Motor neuron (in vitro differentiated cells): ENCODE measurements around the gene KIR2DL1. TPM values are rescaled to one million over a fixed set of nuclear protein-coding genes. Genes with fewer than 3 reads are reported as not detected.
"Not testable (repeated sequence)": the region's sequence is repeated elsewhere in the genome, so short reads cannot be mapped to it uniquely, and the experiment has no call there.

Source experiments
- ATAC-seq, 8 experiments: fragments of 200-7000 bp; cut with Tn5 transposase; replicated peaks in 6 of 8; 2 replicates each; pipeline ENCODE4 v1.8.0; 2021; ENCODE audit warnings: mild to moderate bottlenecking in 8 of 8, moderate library complexity in 8 of 8
- H3K27ac ChIP-seq, 2 donors: fragments of 250-450 bp; sonication (Bioruptor Pico); 2 replicates each; pipeline ENCODE4 v1.9.0; 2021; ENCODE audit warnings: antibody characterized with exemption in 2 of 2, mild to moderate bottlenecking in 2 of 2, moderate library complexity in 1 of 2
- H3K4me1 ChIP-seq, 2 donors: fragments of 250-450 bp; sonication (Bioruptor Pico); replicated peaks in 1 of 2; 2 replicates each; pipeline ENCODE4 v1.6.1; 2021; ENCODE audit warnings: antibody characterized with exemption in 2 of 2, mild to moderate bottlenecking in 2 of 2, moderate library complexity in 1 of 2
- H3K4me3 ChIP-seq, 5 donors: fragments of 250-450 bp; sonication (Bioruptor Pico); 2 replicates each; pipeline ENCODE4 v1.9.0; 2021; ENCODE audit warnings: antibody characterized with exemption in 5 of 5, mild to moderate bottlenecking in 5 of 5, moderate library complexity in 4 of 5
- WGBS, 10 experiments: fragments of 450-650 bp; shearing (Covaris generic); methylation state at CpG; one replicate each; pipeline ENCODE4 v1.0.0; 2022; 5-methylcytosine and 5-hydroxymethylcytosine counted together
- in situ Hi-C, 9 experiments: fragments of 400-800 bp; cut with MboI; loops; one replicate each; pipeline ENCODE4 v1.15.0; 2021; ENCODE audit warnings: low sequenced_read_pairs in 9 of 9, low pct_unique_long_range_greater_than_20kb in 2 of 9; ENCODE audit not compliant: unreplicated experiment in 9 of 9
- total RNA-seq, 8 experiments: library from RNA; unstranded; fragments of 300-600 nt; gene quantifications; 2 replicates each; pipeline versions ENCODE4 v1.2.3 to v1.2.4, GENCODE V29; 2022

KIR2DL1 gene
- total RNA-seq = under 1 TPM in 4 of 8 experiments, not detected in 4; 0.14 to 0.38 (median 0.23) TPM

GRCh38 chr19:54769646-54770045 is at the start of gene KIR2DL1:
TSS of gene KIR2DL1 (plus strand) at chr19:54769793. CDS start at chr19:54769851, 58 bp downstream.
- ATAC-seq, H3K27ac ChIP-seq, H3K4me1 ChIP-seq, in situ Hi-C loops, H3K4me3 ChIP-seq: not testable (repeated sequence)
- WGBS, 10 experiments = 40 to 90% (median 77%) methylated on average over 1 to 10 of the region's 15 CpGs; no CpG with 5 or more reads in 6 of the 10 experiments

DNA sequence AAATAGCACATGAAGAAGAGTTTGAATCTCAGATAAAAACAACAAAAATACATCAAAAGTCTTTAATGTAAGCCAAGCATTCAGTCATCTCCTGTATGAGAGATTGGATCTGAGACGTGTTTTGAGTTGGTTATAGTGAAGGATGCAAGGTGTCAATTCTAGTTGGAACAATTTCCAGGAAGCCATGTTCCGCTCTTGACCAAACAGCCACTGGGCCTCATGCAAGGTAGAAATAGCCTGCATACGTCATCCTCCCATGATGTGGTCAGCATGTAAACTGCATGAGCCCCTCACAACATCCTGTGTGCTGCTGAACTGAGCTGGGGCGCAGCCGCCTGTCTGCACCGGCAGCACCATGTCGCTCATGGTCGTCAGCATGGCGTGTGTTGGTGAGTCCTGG is 45.5 kb upstream of the KIR2DL1 start, which contains the start of gene KIR3DL3:
Gene KIR3DL3 (plus strand): TSS at position 301 of the 400 bp plus-strand sequence. CDS start 55 bp downstream, at position 356.
- H3K4me3 ChIP-seq = no peak within 1 kb of the TSS
- 0 to 100% (median 33%) methylated on average over 1 to 5 of the region's 9 CpGs; no CpG with 5 or more reads in 4 of the 10 experiments for WGBS, 10 experiments
- no peak for ATAC-seq
- in situ Hi-C loops = no loop called here
- no peak within 1 kb of the TSS for H3K27ac ChIP-seq
- H3K4me1 ChIP-seq = no peaks in the 10 kb centered on the region

DNA sequence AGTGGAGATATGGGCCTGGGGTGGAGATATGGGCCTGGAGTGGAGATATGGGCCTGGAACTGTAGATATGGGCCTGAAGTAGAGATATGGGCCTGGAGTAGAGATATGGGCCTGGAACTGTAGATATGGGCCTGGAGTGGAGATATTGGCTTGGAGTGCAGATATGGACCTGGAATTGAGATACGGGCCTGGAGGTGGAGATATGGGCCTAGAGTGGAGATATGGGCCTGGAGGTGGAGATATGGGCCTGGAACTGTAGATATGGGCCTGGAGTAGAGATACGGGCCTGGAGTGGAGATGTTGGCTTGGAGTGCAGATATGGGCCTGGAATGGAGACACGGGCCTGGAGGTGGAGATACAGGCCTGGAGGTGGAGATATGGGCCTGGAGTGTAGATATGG is 44.9 kb upstream of the KIR2DL1 start:
- in situ Hi-C loops = no loop called here
- 13 to 100% (median 25%) methylated on average over 1 to 3 of the region's 3 CpGs; no CpG with 5 or more reads in 3 of the 10 experiments for WGBS, 10 experiments
- Histone ChIP-seq H3K4me1 (no peaks in the 10 kb centered on the region), H3K4me3 (no peak overlapping the region), H3K27ac (no peak overlapping the region)
- ATAC-seq = no peak

- in situ Hi-C loops = no loop called here
- 0 to 83% (median 21%) methylated on average over 1 to 4 of the region's 7 CpGs; no CpG with 5 or more reads in 5 of the 10 experiments for WGBS, 10 experiments
- Histone ChIP-seq H3K27ac (no peak overlapping the region), H3K4me3 (no peak overlapping the region), H3K4me1 (no peaks in the 10 kb centered on the region)
- no peak for ATAC-seq
These were observed 44.3 kb upstream of the KIR2DL1 start for GRCh38 chr19:54725321-54725720.

GRCh38 chr19:54727562-54727961 is 42.0 kb upstream of the KIR2DL1 start:
- Histone ChIP-seq H3K27ac (no peak overlapping the region), H3K4me1 (no peaks in the 10 kb centered on the region), H3K4me3 (no peak overlapping the region)
- in situ Hi-C loops = no loop called here
- ATAC-seq = no peak
- WGBS, 10 experiments = 18 to 70% (median 44%) methylated on average over 1 to 5 of the region's 10 CpGs; no CpG with 5 or more reads in 4 of the 10 experiments

DNA sequence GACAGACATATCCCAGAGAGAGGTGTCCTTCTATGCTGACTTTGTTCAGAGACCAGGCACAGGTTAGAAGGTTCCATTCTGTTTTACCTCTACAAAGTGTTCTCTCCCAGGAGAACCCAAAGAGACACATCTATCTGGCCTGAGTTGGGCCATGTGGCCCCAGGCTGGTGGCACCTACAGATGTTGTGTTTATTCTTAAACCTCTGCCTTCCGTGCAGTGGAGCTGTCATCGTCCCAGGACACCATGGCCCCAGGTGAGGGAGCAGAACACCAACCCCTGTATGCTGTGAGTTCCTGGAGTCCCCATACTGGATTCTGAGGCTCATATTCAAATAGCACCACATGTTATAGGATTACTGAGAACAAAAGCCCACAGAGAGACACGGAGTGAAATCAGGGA is 41.4 kb upstream of the KIR2DL1 start:
- H3K4me1 ChIP-seq = no peaks in the 10 kb centered on the region
- in situ Hi-C loops = no loop called here
- WGBS, 10 experiments = 0 to 20% (median 0%) methylated on average over 1 to 3 of the region's 3 CpGs; no CpG with 5 or more reads in 3 of the 10 experiments
- H3K4me3 ChIP-seq = no peak overlapping the region
- no peak overlapping the region for H3K27ac ChIP-seq
- ATAC-seq = no peak

DNA sequence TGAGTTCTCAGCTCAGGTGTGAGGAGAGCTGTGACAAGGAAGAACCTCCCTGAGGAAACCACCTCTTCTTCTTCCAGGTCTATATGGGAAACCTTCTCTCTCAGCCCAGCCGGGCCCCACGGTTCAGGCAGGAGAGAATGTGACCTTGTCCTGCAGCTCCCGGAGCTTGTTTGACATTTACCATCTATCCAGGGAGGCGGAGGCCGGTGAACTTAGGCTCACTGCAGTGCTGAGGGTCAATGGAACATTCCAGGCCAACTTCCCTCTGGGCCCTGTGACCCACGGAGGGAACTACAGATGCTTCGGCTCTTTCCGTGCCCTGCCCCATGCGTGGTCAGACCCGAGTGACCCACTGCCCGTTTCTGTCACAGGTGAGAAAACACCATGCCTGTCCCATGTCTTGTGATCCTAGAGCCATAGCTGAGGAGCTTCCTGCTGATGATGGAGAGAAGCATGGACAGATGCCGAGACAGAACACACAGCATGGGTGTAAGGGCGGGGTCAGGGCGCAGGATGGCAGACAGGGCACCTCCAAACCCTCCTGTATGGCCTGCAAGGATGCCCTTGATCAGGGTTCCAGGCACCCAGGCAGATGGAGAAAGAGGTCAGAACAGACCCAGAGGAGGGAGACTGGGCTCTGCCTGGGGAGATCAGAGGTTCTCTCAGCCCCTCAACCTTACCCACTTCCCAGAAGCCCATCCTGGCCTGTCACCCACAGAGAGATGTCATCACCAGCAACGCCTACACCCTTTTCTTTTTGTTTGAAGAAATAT is 40.0 kb upstream of the KIR2DL1 start:
- Histone ChIP-seq H3K27ac (no peak overlapping the region), H3K4me3 (no peak overlapping the region), H3K4me1 (no peaks in the 10 kb centered on the region)
- in situ Hi-C loops = no loop called here
- ATAC-seq = no peak
- WGBS, 10 experiments = 0 to 83% (median 27%) methylated on average over 1 to 13 of the region's 15 CpGs; no CpG with 5 or more reads in 2 of the 10 experiments

DNA sequence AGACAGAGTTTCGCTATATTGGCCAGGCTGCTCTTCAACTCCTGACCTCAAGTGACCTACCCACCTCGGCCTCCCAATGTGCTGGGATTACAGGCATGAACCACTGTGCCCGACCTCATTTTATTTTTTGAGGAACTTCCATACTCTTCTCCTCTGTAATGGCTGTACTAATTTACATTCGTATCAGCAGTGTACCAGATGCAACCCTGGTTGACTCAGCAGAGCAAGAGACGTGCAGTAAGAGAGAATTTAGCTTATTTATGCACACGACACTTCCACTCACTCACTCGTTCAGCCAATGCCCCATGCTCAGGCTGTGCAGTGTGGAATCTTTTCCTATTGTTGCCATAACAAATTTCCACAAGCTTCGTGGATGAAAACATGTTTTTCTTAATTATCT is 38.4 kb upstream of the KIR2DL1 start:
- Histone ChIP-seq H3K4me3 (no peak overlapping the region), H3K4me1 (no peaks in the 10 kb centered on the region), H3K27ac (no peak overlapping the region)
- 0 to 20% (median 5%) methylated on average over 1 to 8 of the region's 8 CpGs; no CpG with 5 or more reads in 1 of the 10 experiments for WGBS, 10 experiments
- no peak for ATAC-seq
- in situ Hi-C loops = no loop called here

DNA sequence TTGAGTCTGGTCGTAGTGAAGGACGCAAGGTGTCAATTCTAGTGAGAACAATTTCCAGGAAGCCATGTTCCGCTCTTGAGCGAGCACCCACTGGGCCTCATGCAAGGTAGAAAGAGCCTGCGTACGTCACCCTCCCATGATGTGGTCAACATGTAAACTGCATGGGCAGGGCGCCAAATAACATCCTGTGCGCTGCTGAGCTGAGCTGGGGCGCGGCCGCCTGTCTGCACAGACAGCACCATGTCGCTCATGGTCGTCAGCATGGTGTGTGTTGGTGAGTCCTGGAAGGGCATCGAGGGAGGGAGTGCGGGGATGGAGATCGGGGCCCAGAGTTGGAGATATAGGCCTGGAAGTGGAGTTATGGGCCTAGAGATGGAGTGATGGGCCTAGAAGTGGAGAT is 31.3 kb upstream of the KIR2DL1 start, which contains the start of gene KIR2DL3:
Gene KIR2DL3 (plus strand): TSS at position 208 of the 400 bp plus-strand sequence. CDS start 33 bp downstream, at position 241.
- H3K4me3 ChIP-seq, in situ Hi-C loops, H3K4me1 ChIP-seq, ATAC-seq, H3K27ac ChIP-seq: not testable (repeated sequence)
- WGBS, 10 experiments = 45 to 64% (median 57%) methylated on average over 1 to 6 of the region's 16 CpGs; no CpG with 5 or more reads in 5 of the 10 experiments

DNA sequence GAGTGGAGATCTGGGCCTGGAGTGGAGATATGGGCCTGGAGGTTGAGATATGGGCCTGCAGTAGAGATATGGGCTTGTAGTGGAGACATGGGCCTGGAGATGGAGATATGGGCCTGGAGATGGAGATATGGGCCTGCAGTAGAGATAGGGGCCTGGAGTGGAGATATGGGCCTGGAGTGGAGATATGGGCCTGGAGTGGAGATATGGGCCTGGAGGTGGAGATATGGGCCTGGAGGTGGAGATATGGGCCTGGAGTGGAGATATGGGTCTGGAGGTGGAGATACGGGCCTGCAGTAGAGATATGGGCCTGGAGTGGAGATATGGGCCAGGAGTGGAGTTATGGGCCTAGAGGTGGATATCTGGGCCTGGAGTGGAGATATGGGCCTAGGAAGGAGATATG is 30.9 kb upstream of the KIR2DL1 start:
- no peak for ATAC-seq
- Histone ChIP-seq H3K27ac (no peak overlapping the region), H3K4me3 (no peak overlapping the region), H3K4me1 (no peaks in the 10 kb centered on the region)
- 0 to 50% (median 35%) methylated on average over 1 of the region's 1 CpG; no CpG with 5 or more reads in 6 of the 10 experiments for WGBS, 10 experiments
- in situ Hi-C loops = no loop called here

- 13 to 45% (median 21%) methylated on average over 2 to 12 of the region's 13 CpGs; no CpG with 5 or more reads in 1 of the 10 experiments for WGBS, 10 experiments
- Histone ChIP-seq H3K4me3 (no peak overlapping the region), H3K27ac (no peak overlapping the region), H3K4me1 (no peaks in the 10 kb centered on the region)
- in situ Hi-C loops = no loop called here
- no peak for ATAC-seq
These were observed 29.8 kb upstream of the KIR2DL1 start for GRCh38 chr19:54739587-54740497.

GRCh38 chr19:54741950-54742349 is 27.6 kb upstream of the KIR2DL1 start:
- in situ Hi-C loops, H3K27ac ChIP-seq, H3K4me3 ChIP-seq, H3K4me1 ChIP-seq, ATAC-seq: not testable (repeated sequence)
- WGBS, 10 experiments = 0 to 80% (median 10%) methylated on average over 1 to 3 of the region's 5 CpGs; no CpG with 5 or more reads in 3 of the 10 experiments

GRCh38 chr19:54744080-54744479 is 25.5 kb upstream of the KIR2DL1 start:
- 0 to 36% (median 5%) methylated on average over 1 to 5 of the region's 5 CpGs; no CpG with 5 or more reads in 6 of the 10 experiments for WGBS, 10 experiments

More at GRCh38 chr19:54744080-54744479, 25.5 kb upstream of the KIR2DL1 start:
- H3K4me1 ChIP-seq, ATAC-seq, H3K27ac ChIP-seq, H3K4me3 ChIP-seq, in situ Hi-C loops: not testable (repeated sequence)
